HG03575 (cell line): Measurements from ENCODE around the gene GPR162.

Experiments
- ATAC-seq: cut with Tn5 transposase; IDR thresholded peaks from one replicate; pipeline ENCODE4 v1.9.1; 2021; ENCODE audit not compliant: unreplicated experiment, insufficient number of reproducible peaks, low FRiP score; ENCODE audit errors: extremely low read depth

Gene GPR162, protein sequence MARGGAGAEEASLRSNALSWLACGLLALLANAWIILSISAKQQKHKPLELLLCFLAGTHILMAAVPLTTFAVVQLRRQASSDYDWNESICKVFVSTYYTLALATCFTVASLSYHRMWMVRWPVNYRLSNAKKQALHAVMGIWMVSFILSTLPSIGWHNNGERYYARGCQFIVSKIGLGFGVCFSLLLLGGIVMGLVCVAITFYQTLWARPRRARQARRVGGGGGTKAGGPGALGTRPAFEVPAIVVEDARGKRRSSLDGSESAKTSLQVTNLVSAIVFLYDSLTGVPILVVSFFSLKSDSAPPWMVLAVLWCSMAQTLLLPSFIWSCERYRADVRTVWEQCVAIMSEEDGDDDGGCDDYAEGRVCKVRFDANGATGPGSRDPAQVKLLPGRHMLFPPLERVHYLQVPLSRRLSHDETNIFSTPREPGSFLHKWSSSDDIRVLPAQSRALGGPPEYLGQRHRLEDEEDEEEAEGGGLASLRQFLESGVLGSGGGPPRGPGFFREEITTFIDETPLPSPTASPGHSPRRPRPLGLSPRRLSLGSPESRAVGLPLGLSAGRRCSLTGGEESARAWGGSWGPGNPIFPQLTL

DNA sequence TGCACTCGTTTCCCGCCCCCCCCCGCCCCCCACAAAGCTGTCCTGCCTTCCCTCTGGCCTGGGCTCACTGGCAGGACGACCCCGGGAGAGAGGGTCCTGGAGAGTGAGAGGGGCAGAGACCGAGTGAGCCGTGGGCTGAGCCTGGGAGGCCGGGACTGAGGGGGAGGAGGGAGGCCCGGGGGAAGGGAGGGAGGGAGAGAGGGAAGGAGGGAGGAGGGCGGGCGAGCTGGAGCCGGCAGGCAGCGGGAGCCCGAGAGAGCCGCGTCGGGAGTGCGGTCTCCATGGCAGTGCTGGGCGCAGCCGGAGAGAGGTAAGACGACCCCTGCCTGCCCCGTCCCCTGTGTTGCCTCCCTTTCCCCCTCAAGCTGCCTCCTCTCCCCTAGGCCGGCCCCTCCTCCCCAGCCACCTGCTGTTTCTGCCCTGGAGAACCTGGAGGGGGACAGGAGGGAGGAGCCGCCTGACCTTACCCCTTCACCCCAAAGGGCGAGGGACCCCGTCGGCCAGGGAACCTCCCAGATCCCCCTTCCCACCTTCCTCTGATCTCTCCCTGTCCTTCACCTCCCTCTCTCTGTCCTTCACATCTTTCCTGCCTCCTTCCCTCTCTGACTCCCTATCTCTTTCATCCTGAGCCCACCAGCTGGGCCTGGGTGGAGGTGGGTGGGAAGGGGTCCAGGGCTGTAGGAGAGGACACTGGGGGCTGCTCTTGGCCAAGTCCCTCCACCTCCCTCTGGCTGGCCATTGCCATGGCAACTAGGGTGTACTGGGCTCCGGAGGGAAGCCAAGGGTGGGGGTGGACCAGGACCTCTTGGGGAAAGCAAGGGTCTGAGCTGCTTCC is at the start of gene GPR162:
TSS of gene GPR162 (plus strand) at position 231 of the 835 bp plus-strand sequence. CDS start 2,078 bp downstream, outside the sequence.
- no peak for ATAC-seq

GRCh38 chr12:6772331-6772695 is 49.3 kb upstream of the GPR162 start, which contains the start of gene LAG3:
Gene LAG3, plus strand, starts transcription at chr12:6772520. Its CDS starts 333 bp downstream, at chr12:6772853.
- ATAC-seq: no peak

DNA sequence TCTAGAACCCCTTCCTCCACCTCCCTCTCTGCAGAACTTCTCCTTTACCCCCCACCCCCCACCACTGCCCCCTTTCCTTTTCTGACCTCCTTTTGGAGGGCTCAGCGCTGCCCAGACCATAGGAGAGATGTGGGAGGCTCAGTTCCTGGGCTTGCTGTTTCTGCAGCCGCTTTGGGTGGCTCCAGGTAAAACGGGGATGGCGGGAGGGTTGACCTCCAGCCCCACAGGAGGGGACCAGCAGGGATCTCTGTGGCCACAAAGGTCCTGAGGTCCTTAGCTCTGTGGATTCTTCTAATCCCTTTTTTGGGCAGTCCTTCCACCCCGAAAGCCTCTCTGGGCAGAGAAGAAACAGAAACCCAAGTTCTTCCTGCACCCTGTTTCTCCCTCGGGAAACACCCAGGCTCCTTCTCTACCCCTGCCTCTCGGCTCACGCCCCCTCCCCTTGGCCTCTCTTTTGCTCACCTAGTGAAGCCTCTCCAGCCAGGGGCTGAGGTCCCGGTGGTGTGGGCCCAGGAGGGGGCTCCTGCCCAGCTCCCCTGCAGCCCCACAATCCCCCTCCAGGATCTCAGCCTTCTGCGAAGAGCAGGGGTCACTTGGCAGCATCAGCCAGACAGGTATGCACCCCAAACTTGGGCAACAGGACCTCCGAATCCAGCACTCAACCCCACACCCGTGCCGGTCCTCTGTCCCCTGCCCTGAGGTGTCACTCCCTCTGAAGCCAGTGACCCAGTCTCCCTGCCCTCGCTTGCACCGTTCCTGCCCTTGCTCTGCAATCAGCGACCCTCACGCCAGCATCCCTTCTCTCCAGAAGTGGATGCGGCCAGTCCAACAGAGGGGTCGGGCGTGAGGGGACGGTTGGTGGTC is 48.7 kb upstream of the GPR162 start:
- no peak for ATAC-seq

DNA sequence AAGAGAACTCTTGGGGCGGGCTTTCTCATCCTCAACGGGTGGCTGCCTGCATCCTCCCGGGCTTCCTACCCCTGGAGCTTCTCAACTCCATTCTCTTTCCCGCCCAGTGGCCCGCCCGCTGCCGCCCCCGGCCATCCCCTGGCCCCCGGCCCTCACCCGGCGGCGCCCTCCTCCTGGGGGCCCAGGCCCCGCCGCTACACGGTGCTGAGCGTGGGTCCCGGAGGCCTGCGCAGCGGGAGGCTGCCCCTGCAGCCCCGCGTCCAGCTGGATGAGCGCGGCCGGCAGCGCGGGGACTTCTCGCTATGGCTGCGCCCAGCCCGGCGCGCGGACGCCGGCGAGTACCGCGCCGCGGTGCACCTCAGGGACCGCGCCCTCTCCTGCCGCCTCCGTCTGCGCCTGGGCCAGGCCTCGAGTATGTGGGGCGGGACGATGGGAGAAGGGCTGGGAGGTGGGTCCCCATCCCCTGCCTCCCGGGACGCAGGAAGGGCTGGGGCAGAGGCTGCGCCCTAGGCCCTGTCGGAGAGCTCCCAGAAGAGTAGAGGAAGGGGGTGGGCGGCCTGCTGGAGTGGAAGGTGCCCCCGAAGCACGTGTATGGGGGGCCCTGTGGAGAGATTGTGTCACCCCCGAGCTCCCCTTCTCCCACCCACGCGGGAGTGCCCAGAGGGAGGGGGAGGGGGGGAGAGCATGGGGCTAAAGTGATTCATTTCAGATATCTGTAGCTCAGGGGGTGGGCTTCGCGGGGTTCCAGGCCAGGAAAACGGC is 47.9 kb upstream of the GPR162 start:
- no peak for ATAC-seq

- no peak for ATAC-seq
Measured at GRCh38 chr12:6774499-6775062, 47.0 kb upstream of the GPR162 start.

- ATAC-seq: no peak
Measured at GRCh38 chr12:6775185-6776174, 46.1 kb upstream of the GPR162 start.

DNA sequence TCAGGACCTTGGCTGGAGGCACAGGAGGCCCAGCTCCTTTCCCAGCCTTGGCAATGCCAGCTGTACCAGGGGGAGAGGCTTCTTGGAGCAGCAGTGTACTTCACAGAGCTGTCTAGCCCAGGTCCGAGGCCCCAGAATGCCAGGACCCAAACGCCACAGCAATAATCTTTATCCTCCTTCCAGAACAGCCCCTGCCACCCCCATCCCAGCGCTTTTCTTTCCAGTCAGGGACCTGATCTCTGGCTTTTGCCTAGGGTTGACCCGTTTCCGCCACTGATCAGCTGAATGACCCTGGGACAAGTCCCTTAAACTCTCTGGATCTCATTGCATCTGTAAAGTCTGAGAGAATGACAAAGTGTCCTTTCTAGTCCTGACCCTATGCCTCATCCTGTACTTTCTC is 44.2 kb upstream of the GPR162 start:
- no peak for ATAC-seq

GRCh38 chr12:6778217-6778573 is 43.4 kb upstream of the GPR162 start:
- ATAC-seq: no peak

- ATAC-seq: no peak
Measured at GRCh38 chr12:6778574-6779550, 42.8 kb upstream of the GPR162 start.

DNA sequence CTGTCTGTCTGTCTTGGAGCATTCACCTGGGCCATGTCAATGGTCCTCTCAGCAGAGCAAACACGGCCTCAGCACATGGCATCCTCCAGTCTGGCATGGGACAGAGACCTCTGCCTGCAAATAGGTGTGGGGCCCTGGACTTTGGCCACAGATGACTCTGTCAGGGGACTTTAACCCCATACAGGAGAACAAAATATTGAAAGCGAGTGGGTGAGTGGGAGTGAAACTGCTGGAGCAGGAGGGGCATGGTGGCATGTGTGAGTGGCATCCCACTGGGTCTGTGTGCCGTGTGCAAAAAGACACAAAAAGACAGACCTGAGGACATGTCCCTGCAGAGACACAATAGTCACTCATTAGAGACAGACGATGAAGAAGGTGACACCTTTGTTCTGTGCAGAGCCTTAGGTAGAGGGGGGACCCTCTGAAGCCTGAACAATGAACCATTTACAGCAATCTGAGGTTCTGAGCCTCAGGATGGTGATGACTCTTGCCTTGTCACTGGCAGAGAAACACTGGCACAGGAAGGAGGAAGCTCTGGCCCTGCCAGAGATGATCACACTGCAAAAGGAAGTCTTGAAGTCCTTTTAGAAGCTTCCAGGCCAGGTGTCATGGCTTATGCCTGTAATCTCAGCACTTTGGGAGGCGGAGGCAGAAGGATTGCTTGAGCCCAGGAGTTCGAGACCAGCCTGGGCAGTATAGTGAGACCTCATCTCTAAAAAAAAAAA is 41.8 kb upstream of the GPR162 start:
- ATAC-seq: no peak

DNA sequence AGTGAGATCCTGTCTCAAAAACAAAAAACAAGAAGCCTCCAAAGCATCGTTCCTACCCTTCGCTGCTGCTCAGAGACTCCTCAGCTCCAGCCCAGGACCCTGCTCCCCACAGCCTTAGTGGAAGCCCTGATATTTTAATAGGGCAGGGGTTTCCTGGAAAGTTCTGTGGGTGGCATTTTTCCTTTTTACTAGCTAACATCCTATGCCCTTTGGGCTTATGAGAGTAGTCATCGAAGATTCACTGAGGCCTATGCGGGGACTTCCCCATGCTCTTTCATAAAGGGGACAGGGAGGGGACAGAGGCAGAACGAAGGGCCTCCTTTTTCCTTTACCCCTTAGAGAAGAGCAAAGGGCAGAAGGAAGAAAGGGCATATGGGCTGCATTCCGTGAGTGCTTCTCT is 41.0 kb upstream of the GPR162 start:
- ATAC-seq: no peak

DNA sequence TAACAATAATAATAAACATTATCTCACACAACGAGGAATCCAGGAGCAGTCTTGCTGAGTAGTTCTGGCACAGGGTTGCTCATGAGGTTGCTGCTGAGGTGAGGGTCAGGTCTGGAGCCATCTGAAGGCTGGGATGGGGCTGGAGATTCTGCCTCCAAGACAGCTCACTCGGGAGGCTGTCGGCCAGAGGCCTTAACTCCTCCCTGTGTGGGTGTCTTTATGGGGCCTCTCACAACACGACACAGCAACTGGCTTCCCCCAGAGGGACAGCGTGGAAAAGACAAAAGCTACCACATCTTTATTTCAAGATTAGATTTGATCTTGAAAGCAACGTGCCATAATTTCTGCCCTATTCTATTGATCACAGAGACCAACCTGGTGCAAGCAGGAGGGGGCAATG is 39.5 kb upstream of the GPR162 start:
- no peak for ATAC-seq

DNA sequence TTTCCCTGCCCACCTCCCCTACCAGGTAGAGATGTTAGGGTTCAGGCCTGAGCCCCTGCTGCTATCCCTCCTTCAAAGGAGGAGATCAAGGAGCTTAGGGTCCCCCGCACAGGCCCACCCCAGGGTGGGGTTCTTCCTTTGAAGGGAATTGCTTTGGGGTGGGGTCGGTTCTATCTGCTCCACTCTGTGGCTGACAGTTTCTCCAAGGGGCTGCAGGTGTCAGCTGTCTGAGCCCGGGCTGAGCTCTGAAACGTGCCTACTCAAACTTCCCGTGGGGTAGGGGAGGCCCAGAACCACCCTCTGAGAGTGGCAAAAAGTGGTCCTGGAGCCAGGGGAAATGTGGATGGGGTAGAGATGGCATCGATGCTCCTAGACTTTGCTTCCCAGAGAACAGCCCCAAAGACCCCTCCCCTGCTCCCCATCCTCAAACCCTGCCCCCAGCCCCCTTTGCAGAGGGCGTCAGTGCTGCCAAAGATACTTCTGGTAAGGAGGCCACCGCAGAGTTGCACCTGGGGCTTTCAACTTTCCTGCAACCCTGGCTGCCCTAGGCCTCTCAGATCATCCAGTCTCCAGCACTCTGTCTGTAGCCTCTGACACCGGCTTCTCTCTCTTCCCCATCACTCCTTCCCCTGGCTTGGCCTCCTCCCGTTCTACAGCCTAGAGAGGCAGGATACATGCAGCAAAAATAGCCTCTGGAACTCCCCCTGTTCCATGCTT is 38.6 kb upstream of the GPR162 start:
- ATAC-seq: no peak

DNA sequence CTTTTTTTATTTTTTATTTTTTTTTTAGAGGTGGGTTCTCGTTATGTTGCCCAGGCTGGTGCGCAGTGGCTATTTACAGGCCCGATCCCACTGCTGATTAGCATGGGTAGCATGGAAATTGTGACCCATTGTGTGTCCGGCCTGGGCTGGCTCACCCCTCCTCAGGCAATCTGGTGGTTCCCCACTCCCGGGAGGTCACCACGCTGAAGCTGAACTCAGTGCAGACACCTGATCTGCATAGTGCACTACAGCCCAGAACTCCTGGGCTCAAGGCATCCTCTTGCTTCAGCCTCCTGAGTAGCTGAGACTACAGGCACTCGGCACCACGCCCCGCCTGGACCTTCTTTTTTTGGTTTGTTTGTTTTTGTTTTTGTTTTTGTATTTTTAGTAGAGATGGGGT is 37.8 kb upstream of the GPR162 start:
- ATAC-seq: no peak

- ATAC-seq: no peak
Measured at GRCh38 chr12:6784296-6784695, 37.3 kb upstream of the GPR162 start.
